ENCODE measurements around the gene ERBB4. TPM values are rescaled to one million over a fixed set of nuclear protein-coding genes. Genes with fewer than 3 reads are reported as not detected.

ERBB4 gene
- polyA plus RNA-seq, 1 of the 3 experiments (the other 2 are of a cell fraction), result 0.05 TPM

DNA sequence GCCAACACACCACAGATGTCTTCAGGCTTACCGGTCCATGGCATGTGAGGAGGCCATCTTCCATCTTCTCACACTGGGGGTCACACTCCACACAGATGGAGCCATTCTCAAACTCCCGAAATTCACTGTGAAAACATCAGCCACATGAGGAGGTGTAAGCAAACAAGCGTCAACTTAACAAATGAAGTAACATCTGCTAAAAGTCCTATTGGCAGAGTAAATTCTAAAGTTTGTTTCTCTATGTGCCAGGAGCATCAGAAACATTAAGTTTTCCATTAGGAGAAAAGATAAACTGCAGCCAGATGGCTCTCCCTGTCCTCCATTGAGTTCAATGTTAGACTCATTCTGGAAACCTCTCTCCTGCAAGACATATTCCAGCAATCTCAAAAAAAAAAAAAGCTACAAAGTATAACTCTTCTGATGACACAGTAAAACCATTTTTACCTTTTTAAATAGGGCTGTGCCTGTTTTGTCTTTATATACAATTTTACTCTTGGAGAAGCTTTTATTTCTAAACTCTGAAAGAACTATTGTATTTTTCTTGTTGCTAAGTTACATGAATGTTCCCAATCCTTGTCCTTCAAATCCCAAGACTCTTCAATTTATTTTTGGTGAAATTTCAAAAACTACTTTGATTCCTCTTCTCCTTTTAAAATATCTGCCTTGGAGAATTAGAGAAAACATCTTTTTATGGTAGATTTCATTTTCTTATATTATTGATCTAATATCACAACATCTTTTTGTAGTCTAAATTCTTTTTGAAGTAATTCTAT lies 865.3 kb downstream of the ERBB4 start:
- POLR2A ChIA-PET, result no interaction called here

More for the DNA sequence above, 865.3 kb downstream of the ERBB4 start:
- no peaks in the 10 kb centered on the region for H3K27me3 ChIP-seq (ENCODE audit: insufficient read depth)
- no peak overlapping the region for H3K4me3 ChIP-seq (ENCODE audit: low read depth in 2 of 2, low read length in 1 of 2)
- no peak overlapping the region for H2AFZ ChIP-seq (ENCODE audit: low read depth)
- TF ChIP-seq, protein P1, sequence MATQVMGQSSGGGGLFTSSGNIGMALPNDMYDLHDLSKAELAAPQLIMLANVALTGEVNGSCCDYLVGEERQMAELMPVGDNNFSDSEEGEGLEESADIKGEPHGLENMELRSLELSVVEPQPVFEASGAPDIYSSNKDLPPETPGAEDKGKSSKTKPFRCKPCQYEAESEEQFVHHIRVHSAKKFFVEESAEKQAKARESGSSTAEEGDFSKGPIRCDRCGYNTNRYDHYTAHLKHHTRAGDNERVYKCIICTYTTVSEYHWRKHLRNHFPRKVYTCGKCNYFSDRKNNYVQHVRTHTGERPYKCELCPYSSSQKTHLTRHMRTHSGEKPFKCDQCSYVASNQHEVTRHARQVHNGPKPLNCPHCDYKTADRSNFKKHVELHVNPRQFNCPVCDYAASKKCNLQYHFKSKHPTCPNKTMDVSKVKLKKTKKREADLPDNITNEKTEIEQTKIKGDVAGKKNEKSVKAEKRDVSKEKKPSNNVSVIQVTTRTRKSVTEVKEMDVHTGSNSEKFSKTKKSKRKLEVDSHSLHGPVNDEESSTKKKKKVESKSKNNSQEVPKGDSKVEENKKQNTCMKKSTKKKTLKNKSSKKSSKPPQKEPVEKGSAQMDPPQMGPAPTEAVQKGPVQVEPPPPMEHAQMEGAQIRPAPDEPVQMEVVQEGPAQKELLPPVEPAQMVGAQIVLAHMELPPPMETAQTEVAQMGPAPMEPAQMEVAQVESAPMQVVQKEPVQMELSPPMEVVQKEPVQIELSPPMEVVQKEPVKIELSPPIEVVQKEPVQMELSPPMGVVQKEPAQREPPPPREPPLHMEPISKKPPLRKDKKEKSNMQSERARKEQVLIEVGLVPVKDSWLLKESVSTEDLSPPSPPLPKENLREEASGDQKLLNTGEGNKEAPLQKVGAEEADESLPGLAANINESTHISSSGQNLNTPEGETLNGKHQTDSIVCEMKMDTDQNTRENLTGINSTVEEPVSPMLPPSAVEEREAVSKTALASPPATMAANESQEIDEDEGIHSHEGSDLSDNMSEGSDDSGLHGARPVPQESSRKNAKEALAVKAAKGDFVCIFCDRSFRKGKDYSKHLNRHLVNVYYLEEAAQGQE (IDR thresholded peaks at IDR 0.05; ENCODE audit: low read depth, low read length), result no peak
- TF ChIP-seq ELF1 (IDR thresholded peaks at IDR 0.05) (no peak), GATA2 (CRISPR knock-in tag; IDR thresholded peaks at IDR 0.05) (no peak), TAF1 (IDR thresholded peaks at IDR 0.05; ENCODE audit: borderline replicate concordance, low read depth, low read length) (no peak), MXI1 (IDR thresholded peaks at IDR 0.05; ENCODE audit: low read depth, low read length) (no peak), NRF1 (IDR thresholded peaks at IDR 0.05; ENCODE audit: low read depth, low read length) (no peak), FOXJ3 (CRISPR knock-in tag; IDR thresholded peaks at IDR 0.05) (no peak), YY1 (IDR thresholded peaks at IDR 0.05; ENCODE audit: low read depth) (no peak), MEF2A (IDR thresholded peaks at IDR 0.05; ENCODE audit: borderline replicate concordance, low read depth) (no peak), JUND (IDR thresholded peaks at IDR 0.05) (no peak), EP300 (IDR thresholded peaks at IDR 0.05; ENCODE audit: borderline replicate concordance in 1 of 2, low read depth in 1 of 2, low read length in 1 of 2) (no peak)
- TF ChIP-seq, protein P2, sequence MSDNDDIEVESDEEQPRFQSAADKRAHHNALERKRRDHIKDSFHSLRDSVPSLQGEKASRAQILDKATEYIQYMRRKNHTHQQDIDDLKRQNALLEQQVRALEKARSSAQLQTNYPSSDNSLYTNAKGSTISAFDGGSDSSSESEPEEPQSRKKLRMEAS (IDR thresholded peaks at IDR 0.05; ENCODE audit: low read depth), result no peak
- TF ChIP-seq, protein P3, sequence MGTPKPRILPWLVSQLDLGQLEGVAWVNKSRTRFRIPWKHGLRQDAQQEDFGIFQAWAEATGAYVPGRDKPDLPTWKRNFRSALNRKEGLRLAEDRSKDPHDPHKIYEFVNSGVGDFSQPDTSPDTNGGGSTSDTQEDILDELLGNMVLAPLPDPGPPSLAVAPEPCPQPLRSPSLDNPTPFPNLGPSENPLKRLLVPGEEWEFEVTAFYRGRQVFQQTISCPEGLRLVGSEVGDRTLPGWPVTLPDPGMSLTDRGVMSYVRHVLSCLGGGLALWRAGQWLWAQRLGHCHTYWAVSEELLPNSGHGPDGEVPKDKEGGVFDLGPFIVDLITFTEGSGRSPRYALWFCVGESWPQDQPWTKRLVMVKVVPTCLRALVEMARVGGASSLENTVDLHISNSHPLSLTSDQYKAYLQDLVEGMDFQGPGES (IDR thresholded peaks at IDR 0.05; ENCODE audit: low read depth, low read length), result no peak
- TF ChIP-seq, protein P4, sequence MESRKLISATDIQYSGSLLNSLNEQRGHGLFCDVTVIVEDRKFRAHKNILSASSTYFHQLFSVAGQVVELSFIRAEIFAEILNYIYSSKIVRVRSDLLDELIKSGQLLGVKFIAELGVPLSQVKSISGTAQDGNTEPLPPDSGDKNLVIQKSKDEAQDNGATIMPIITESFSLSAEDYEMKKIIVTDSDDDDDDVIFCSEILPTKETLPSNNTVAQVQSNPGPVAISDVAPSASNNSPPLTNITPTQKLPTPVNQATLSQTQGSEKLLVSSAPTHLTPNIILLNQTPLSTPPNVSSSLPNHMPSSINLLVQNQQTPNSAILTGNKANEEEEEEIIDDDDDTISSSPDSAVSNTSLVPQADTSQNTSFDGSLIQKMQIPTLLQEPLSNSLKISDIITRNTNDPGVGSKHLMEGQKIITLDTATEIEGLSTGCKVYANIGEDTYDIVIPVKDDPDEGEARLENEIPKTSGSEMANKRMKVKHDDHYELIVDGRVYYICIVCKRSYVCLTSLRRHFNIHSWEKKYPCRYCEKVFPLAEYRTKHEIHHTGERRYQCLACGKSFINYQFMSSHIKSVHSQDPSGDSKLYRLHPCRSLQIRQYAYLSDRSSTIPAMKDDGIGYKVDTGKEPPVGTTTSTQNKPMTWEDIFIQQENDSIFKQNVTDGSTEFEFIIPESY (IDR thresholded peaks at IDR 0.05; ENCODE audit: borderline replicate concordance, low read depth), result no peak
- TF ChIP-seq, protein P5, sequence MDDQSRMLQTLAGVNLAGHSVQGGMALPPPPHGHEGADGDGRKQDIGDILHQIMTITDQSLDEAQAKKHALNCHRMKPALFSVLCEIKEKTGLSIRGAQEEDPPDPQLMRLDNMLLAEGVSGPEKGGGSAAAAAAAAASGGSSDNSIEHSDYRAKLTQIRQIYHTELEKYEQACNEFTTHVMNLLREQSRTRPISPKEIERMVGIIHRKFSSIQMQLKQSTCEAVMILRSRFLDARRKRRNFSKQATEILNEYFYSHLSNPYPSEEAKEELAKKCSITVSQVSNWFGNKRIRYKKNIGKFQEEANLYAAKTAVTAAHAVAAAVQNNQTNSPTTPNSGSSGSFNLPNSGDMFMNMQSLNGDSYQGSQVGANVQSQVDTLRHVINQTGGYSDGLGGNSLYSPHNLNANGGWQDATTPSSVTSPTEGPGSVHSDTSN (IDR thresholded peaks at IDR 0.05), result no peak
- H3K4me2 ChIP-seq, result no peak overlapping the region
- H3K36me3 ChIP-seq (replicated peaks in 1 of 2; ENCODE audit: control insufficient read depth in 1 of 2, insufficient read depth in 2 of 2, low read length in 1 of 2), result no peaks in the 10 kb centered on the region
- CTCF ChIA-PET, result no interaction called here
- no peaks in the 10 kb centered on the region for H3K79me2 ChIP-seq (ENCODE audit: insufficient read depth)
- WGBS (ENCODE audit: low lambda C conversion rate), result 59% methylated on average over 3 of the region's 3 CpGs
- no peaks in the 10 kb centered on the region for H3K9me3 ChIP-seq
- H3K9me2 ChIP-seq, result 0 out of 2 replicates have a peak, but pooled peaks cover 3% of the 10 kb centered on the region
- no peaks in the 10 kb centered on the region for H3K4me1 ChIP-seq (ENCODE audit: control insufficient read depth in 1 of 2, insufficient read depth in 2 of 2, low read depth in 1 of 2, low read length in 1 of 2)
- no peak for DNase-seq
- no peak overlapping the region for H3K27ac ChIP-seq (ENCODE audit: low read depth in 2 of 2, low read length in 1 of 2)
- no peaks in the 10 kb centered on the region for H3F3A ChIP-seq (replicated peaks; ENCODE audit: insufficient read depth)
- H3K9ac ChIP-seq, result no peak overlapping the region
- H4K20me1 ChIP-seq (ENCODE audit: insufficient read depth), result no peaks in the 10 kb centered on the region

All from SK-N-SH (cell line).